Activated CD8-positive, alpha-beta memory T cell treated with anti-CD3 and anti-CD28 coated beads, Interleukin-2, amount 50 U/mL, for 48 hours (primary cell): ENCODE measurements around the gene IFT20.

ENCODE experiments used
- DNase-seq: peaks from one replicate; pipeline ENCODE4 v3.0.0-alpha.2; 2020

IFT20 gene

DNA sequence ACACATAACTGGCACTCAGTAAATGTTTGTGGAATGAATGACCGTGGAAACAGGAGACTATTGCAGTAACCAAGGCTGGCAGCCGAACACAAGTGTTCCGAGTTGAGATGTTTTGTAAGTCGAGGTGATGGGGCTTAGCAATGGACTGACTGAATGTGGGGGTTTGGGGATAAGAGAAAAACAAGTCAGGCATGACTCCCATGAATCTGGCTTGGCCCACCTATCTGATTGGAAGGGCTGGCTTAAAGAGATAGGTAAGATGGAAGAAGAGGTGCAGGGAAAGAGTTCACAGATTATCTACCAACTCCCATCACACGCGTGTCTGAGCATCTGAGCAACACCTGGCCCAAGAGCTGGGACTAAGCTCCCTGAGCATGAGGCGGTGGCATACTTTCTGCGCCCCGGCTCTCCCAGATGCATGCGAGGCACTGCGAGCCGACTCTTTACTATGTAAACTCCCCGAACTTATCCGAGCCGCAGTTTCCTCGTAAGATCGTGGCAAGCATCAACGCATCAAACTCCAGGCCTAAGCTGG lies 539 bp downstream of the IFT20 start:
- DNase-seq, result no peak

DNA sequence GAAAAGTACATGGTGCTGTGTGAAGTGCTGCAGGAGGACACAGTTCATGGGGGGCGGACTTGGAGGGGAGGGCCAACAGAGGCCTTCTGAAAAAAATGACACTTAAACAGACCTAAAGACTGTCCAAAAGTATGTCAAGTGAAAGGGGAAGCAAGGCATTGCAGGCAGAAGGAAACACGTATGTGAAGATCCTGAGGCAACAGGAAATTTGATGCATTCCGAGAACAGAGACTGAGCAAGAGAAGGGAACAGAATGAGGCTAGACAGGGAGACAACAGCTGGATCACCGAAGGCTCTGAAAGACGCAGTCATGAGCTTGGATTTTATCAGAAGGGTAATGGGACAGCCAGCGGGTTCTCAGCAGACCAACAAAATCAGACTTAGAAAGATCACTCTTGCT lies 1.1 kb downstream of the IFT20 start:
- DNase-seq, result no peak

GRCh38 chr17:28333083-28333746 lies 2.1 kb downstream of the IFT20 start:
- peak; percentile 26 for DNase-seq

DNA sequence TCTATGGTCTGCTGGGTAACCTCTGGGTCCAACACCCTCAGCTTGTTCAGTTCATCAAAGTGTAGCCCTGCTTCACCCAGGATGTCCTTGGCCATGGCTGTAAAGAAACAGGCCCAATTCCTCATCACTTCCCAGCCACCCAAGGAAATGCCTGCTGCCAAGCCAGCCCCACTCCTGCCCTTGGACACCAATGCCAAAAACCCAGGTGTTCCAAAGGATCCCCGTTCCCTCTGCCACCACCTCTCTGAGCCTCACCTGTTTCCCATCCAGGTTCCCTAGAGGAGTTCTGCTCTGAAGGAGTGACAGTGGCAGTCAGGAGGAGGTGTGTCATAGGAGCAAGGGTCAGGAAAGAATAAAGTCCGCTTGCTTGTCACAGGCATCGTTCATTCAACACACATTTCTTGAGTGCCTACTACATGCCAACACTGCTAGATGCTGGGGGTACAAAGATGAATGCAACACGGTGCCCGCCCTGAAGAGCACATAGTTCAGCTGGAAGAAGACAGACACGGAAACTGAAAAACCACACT lies 3.3 kb downstream of the IFT20 start:
- DNase-seq, result peak; percentile 47

- DNase-seq, result peak; percentile 46
Measured at GRCh38 chr17:28330671-28331070, 4.6 kb downstream of the IFT20 start.

- peak; percentile 35 for DNase-seq
Measured at GRCh38 chr17:28328325-28328724, 6.9 kb downstream of the IFT20 start.

DNA sequence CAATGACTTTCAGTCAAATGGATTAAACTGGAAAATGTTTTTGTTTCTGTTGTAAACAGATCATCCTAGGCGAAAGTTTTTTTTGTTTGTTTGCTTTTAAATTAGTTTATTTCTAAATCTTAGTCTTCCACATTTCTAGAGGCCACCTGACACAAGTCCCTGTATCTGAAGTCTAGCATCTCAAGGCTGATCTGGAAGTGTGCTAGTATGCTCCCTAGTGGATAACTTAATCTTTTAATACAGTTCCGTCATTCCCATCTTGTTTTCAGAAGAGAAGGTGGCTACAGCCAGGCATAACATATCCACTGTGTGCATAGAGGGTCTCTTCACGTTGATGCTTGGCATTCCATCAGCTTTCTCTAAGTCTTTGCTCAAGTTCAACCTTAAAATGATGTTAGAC lies 7.6 kb downstream of the IFT20 start:
- DNase-seq, result no peak

- DNase-seq, result peak; percentile 57
Measured at GRCh38 chr17:28327031-28327607, 8.2 kb downstream of the IFT20 start.

DNA sequence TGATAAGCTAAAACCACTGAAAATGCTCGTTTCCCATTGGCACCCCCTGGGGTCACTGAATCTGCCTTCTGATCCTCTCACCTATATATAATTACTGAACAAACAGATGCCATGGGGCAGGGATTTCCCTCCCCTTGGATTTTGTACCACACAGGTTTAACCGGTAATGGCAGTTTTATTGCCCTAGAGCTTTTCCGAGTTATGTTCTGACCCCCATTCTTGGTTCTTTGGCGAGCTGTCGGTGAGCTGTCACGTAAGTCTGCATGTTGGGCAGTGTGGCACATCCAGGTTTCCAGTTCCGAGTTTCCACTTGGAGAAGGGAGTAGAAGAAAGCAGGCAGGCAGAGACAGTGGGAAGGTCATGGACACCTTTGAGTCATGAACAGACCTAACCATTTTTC lies 9.2 kb downstream of the IFT20 start:
- peak; percentile 23 for DNase-seq

DNA sequence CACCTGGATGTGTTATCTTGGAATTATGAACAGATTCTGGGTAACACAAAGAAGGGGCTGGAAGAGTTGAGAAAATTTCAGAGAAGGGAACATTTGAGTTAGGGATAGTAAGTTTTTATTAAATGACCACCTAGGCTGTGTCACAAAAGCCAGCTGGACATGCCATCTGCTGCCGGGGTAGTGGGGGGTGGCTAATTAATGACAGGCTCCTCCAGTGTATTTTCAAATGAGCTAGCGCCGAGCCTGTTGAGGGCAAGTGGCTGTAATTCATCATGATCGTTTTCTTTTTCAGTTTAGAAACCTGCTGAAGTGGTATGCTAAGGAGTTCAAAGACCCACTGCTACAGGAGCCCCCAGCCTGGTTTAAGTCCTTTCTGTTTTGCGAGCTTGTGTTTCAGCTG lies 10.1 kb downstream of the IFT20 start:
- peak; percentile 22 for DNase-seq

DNA sequence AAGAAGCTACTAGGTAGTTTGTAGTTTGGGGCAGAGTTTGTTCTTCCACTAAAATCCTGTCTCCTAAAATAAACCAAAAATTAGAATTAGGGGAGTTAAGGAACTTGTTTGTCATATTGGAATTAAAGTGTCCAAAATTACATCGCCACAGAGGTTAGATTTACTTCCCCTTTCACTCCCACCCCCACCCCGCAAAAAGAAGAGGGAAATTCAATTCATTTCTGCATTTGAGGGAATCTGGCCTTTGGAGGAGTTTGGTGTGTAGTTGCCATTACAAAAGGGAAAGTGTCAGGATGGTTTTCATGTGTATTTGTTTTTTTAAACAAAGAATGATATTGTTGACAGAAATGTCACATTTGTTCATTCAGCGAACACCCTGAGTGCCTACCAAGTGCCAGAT lies 10.5 kb downstream of the IFT20 start:
- no peak for DNase-seq

GRCh38 chr17:28324267-28324745 lies 11.0 kb downstream of the IFT20 start:
- DNase-seq, result no peak

DNA sequence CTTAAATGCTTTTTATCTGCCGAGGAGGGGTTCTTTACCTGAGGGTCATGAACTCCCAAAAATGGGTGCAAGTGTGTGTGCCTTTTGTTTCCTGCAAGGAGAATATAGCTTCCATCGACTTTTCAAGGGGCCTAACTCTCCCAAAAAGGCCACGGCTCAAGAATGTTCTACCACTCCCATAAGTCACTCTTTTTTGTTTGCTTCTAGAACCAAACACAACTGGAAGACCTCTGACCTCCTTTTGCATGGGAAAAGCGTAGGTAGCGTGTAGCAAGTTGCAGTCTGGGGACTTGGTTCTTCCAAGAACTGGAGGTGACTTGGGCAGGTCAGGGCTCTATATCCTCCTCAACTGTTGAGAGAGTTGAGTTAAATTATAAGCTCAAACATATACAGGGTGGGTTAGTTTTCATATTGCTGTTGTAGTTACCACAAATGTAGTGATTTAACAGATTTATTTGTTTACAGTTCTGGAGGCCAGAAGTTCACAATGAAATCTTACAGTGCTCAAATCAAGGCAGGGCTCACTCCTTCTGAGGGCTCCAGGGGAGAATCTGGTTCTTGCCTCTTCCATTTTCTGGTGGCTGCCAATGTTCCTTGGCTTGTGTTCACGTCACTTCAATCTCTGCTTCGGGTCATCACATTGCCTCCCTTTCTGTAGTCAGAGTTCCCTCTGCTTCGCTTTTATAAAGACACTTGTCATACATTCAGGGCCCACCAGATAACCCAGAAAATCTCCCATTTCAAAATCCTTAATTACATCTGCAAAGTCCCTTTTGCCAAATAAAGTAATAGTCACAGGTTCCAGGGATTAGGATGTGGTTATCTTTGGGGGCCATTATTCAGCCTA lies 14.8 kb downstream of the IFT20 start:
- DNase-seq, result no peak

- no peak for DNase-seq
Measured at GRCh38 chr17:28319598-28319935, 15.7 kb downstream of the IFT20 start.

- DNase-seq, result peak; percentile 97
Measured at GRCh38 chr17:28318759-28319597, 16.3 kb downstream of the IFT20 start, which contains the start of gene TMEM97. Gene TMEM97 (plus strand): TSS chr17:28319200. CDS start chr17:28319240, 40 bp downstream.

- DNase-seq, result no peak
Measured at GRCh38 chr17:28317966-28318758, 17.1 kb downstream of the IFT20 start.

- DNase-seq, result no peak
Measured at GRCh38 chr17:28317099-28317965, 17.9 kb downstream of the IFT20 start.

DNA sequence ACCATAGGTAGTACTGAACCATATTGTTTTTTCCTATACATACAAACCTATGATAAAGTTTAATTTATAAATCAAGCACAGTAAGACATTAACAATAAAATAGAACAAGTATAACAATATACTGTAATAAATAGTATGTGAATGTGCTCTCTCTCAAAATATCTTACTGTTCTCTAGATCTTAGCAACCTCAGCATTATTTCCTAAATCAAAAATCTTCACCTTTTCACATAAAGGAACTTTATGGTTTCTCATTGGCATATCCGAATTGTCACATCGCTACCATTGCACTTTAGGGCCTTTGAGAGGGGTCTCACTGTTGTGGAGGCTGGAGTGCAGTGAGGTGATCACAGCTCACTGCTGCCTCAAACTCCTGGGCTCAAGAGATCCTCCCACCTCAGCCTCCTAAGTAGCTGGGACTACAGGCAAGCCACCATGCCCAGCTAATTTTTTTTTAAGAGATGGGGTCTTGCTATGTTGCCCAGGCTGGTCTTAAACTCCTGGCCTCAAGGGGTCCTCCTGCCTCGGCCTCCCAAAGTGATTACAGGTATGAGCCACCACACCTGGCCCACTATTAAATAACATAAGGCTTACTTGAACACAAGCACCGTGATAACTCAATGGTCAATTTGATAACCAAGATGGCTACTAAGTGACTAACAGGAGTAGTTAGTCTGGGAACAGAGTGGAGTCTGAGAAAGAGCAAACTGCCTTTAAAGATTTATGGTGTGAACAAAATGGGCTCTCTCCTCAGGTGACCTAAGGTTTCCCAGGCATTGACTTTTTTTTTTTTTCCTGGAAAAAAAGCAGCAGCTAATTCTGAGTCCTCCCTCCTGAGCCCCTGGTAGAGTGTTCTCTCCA lies 19.2 kb downstream of the IFT20 start:
- DNase-seq, result no peak

DNA sequence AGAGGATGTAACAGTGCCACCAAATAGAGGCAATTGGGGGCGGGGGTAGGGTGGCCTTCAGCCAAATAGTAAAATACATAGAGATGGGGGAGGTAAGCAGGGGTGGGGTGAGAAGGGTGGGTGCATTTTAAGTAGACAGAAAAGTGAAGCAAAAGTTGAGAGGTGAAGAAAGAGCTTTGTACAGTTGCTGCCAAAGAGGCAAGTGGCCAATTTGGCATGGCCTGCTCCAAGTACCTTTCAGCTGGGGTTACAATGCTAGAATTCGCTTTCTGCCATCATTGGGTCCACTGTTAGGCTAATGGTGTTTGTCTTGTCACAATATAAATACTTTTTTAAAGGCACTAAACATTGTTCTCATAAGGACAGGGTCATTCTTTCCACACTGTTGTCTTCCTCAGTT lies 21.4 kb downstream of the IFT20 start:
- no peak for DNase-seq
